AG09309 (cell line): ENCODE measurements around the gene PTPRG.

Source experiments
- DNase-seq: peaks from one replicate; pipeline ENCODE4 v3.0.0-alpha.2; 2010; ENCODE audit warnings: low read depth
- H3K4me3 ChIP-seq: 2 replicates; pipeline ENCODE4 v1.5.1; 2011; ENCODE audit warnings: mild to moderate bottlenecking, low read depth, low read length, moderate library complexity; ENCODE audit not compliant: control insufficient read depth
- CTCF ChIP-seq: IDR thresholded peaks from 2 replicates; pipeline ENCODE4 v1.5.1; 2011; ENCODE audit warnings: mild to moderate bottlenecking, low read depth, low read length, inconsistent platforms; ENCODE audit not compliant: insufficient read depth, control insufficient read depth; ENCODE audit errors: missing control alignments

PTPRG gene

GRCh38 chr3:61806810-61807209, 245.4 kb downstream of the PTPRG start:
- no peak for TF ChIP-seq CTCF
- no peak for DNase-seq
- no peak overlapping the region for H3K4me3 ChIP-seq

- no peak for DNase-seq
- no peak overlapping the region for H3K4me3 ChIP-seq
- TF ChIP-seq CTCF, result no peak
Observed at GRCh38 chr3:61807865-61808276, 246.5 kb downstream of the PTPRG start.

GRCh38 chr3:61808526-61808925, 247.2 kb downstream of the PTPRG start:
- no peak for DNase-seq
- no peak for TF ChIP-seq CTCF
- H3K4me3 ChIP-seq, result no peak overlapping the region

- TF ChIP-seq CTCF, result no peak
- DNase-seq, result no peak
- H3K4me3 ChIP-seq, result no peak overlapping the region
Observed at GRCh38 chr3:61808999-61809398, 247.6 kb downstream of the PTPRG start.

- no peak overlapping the region for H3K4me3 ChIP-seq
- no peak for TF ChIP-seq CTCF
- DNase-seq, result no peak
Observed at GRCh38 chr3:61809879-61810278, 248.5 kb downstream of the PTPRG start.

- no peak for DNase-seq
- H3K4me3 ChIP-seq, result no peak overlapping the region
- no peak for TF ChIP-seq CTCF
Observed at GRCh38 chr3:61810953-61811497, 249.7 kb downstream of the PTPRG start.

GRCh38 chr3:61811652-61812051, 250.3 kb downstream of the PTPRG start:
- no peak overlapping the region for H3K4me3 ChIP-seq
- no peak for TF ChIP-seq CTCF
- DNase-seq, result no peak
